ENCODE results near the gene NFIB. TPM values are rescaled to one million over a fixed set of nuclear protein-coding genes. Genes with fewer than 3 reads are reported as not detected.

NFIB gene
- total and polyA plus RNA-seq, 2 of the 8 experiments (the other 6 are each of a cell fraction or from before 2014, with no cell fraction given): 2.6 to 13.1 TPM

- H3K56ac ChIP-seq (replicated peaks; ENCODE audit: insufficient read length, low read depth, low read length): no peak overlapping the region
- 88% methylated on average over 2 of the region's 2 CpGs; no CpG with 5 or more reads in 1 of the 2 experiments for WGBS, 2 experiments (ENCODE audit: extremely low coverage in 1 of 2, insufficient coverage in 1 of 2, insufficient read length in 1 of 2, insufficient replicate concordance in 2 of 2, low coverage in 1 of 2, low lambda C conversion rate in 2 of 2, missing lambda C conversion rate in 1 of 2)
- H2AK5ac ChIP-seq (ENCODE audit: low read depth, low read length): no peak overlapping the region
- no peak overlapping the region for H3K9ac ChIP-seq (replicated peaks in 1 of 4; ENCODE audit: extremely low read depth in 1 of 4, low read depth in 3 of 4, low read length in 3 of 4)
- H3K4ac ChIP-seq (replicated peaks; ENCODE audit: insufficient read length, low read depth, low read length): no peak overlapping the region
- TF ChIP-seq GTF2F1 (IDR thresholded peaks at IDR 0.05; ENCODE audit: borderline replicate concordance, low read depth, low read length): no peak
- no peak for TF ChIP-seq GABPA (IDR thresholded peaks at IDR 0.05; ENCODE audit: borderline replicate concordance, insufficient read depth, low read length)
- no peak for TF ChIP-seq POLR2AphosphoS5 (IDR thresholded peaks at IDR 0.05; ENCODE audit: low read depth, low read length)
- TF ChIP-seq EGR1 (IDR thresholded peaks at IDR 0.05; ENCODE audit: borderline replicate concordance, low read depth, low read length): no peak
- TF ChIP-seq USF2 (IDR thresholded peaks at IDR 0.05; ENCODE audit: low read length): no peak
- TF ChIP-seq YY1 (IDR thresholded peaks at IDR 0.05; ENCODE audit: low read depth, low read length): no peak
- no peak for TF ChIP-seq HDAC6 (IDR thresholded peaks at IDR 0.05; ENCODE audit: low read depth, low read length)
- TF ChIP-seq SIN3A (conservative IDR thresholded peaks at IDR 0.05 in 1 of 2, IDR thresholded peaks at IDR 0.05 in 1 of 2; ENCODE audit: low read depth in 1 of 2, low read length in 2 of 2): no peak
- peaks cover 0 to 7% (median 2%) of the 10 kb centered on the region in 4 experiments; a peak in 1 of 7 replicates for H3K4me1 ChIP-seq (replicated peaks in 1 of 4; ENCODE audit: control insufficient read depth in 3 of 4, insufficient read depth in 4 of 4, low read length in 3 of 4)
- H3K4me3 ChIP-seq (ENCODE audit: extremely low read depth in 1 of 4, insufficient read depth in 2 of 4, low read depth in 3 of 4, low read length in 4 of 4): no peak overlapping the region
- H3K27ac ChIP-seq (ENCODE audit: low read depth, low read length): no peak overlapping the region
- no peak overlapping the region for H2BK120ac ChIP-seq (replicated peaks; ENCODE audit: low read depth, low read length)
- no peaks in the 10 kb centered on the region for H3K79me1 ChIP-seq (ENCODE audit: low read depth, low read length)
- H4K91ac ChIP-seq (replicated peaks; ENCODE audit: insufficient read length, low read length): no peak overlapping the region
- H3K18ac ChIP-seq (ENCODE audit: extremely low read depth, low read length): no peak overlapping the region
- DNase-seq (ENCODE audit: low read depth in 1 of 2, low spot score in 2 of 2): no peak
- no peak overlapping the region for H3K14ac ChIP-seq (ENCODE audit: insufficient read length)
- H3K4me2 ChIP-seq (ENCODE audit: insufficient read depth in 1 of 2, low read depth in 2 of 2, low read length in 2 of 2): no peak overlapping the region
- H3K36me3 ChIP-seq (ENCODE audit: control insufficient read depth in 2 of 4, insufficient read depth in 4 of 4, low read length in 3 of 4): peaks cover 0 to 12% (median 1%) of the 10 kb centered on the region in 4 experiments; a peak in 2 of 8 replicates
- no peak overlapping the region for H2BK5ac ChIP-seq (ENCODE audit: low read depth, low read length)
- no peak overlapping the region for H4K8ac ChIP-seq (ENCODE audit: extremely low read depth, insufficient read depth, low read length)
- H2AFZ ChIP-seq (ENCODE audit: low read length): no peak overlapping the region
- no peak overlapping the region for H3K23ac ChIP-seq (ENCODE audit: insufficient read length)
- H3K9me3 ChIP-seq (ENCODE audit: insufficient read depth in 2 of 2, low read depth in 1 of 2, low read length in 1 of 2): no peaks in the 10 kb centered on the region
- H3K27me3 ChIP-seq (replicated peaks in 1 of 4; ENCODE audit: control insufficient read depth in 3 of 4, extremely low read depth in 1 of 4, insufficient read depth in 3 of 4, low read length in 3 of 4): peaks cover 0 to 5% (median 0%) of the 10 kb centered on the region in 4 experiments; a peak in 3 of 7 replicates
- H2BK15ac ChIP-seq (ENCODE audit: low read length): no peak overlapping the region
- H2BK20ac ChIP-seq (ENCODE audit: low read length): no peak overlapping the region
- no peak for FAIRE-seq
- no peaks in the 10 kb centered on the region for H4K20me1 ChIP-seq (replicated peaks in 1 of 2; ENCODE audit: control insufficient read depth in 1 of 2, insufficient read depth in 2 of 2, low read length in 2 of 2)
- peaks cover 0 to 43% of the 10 kb centered on the region in 2 experiments; a peak in 3 of 4 replicates for H3K79me2 ChIP-seq (ENCODE audit: control insufficient read depth in 1 of 2, insufficient read depth in 2 of 2, low read length in 2 of 2)
- H2BK12ac ChIP-seq (ENCODE audit: low read depth, low read length): no peak overlapping the region
- no peak overlapping the region for H4K5ac ChIP-seq (ENCODE audit: insufficient read length, low read depth, low read length)
- ChIA-PET POLR2A (ENCODE audit: partially characterized antibody) (interaction anchor here (1.5 kb wide), 1 partner anchor 35 kb away, joined by 3 read pairs; no protein-coding TSS in a partner anchor), CTCF (ENCODE audit: partially characterized antibody) (no interaction called here)
- peaks cover 5% of the 10 kb centered on the region; the same call in 1 of the 2 replicates for H3K23me2 ChIP-seq (ENCODE audit: low read depth, low read length)
Observed at GRCh38 chr9:14310311-14310710, 3.6 kb downstream of the NFIB start.
